Mesenchymal stem cell (in vitro differentiated cells and primary cell): ENCODE results near the gene MMP11.

Experiments
- DNase-seq: peaks from one replicate; pipeline ENCODE4 v3.0.0-alpha.2; 2013
- H2AFZ ChIP-seq: one replicate; pipeline ENCODE4 v1.6.1; 2013; ENCODE audit warnings: low read depth, mild to moderate bottlenecking, control low read depth, inconsistent platforms, low read length, moderate library complexity
- H2AK5ac ChIP-seq: 2 replicates; pipeline ENCODE4 v1.6.1; 2013; ENCODE audit warnings: low read length, moderate library complexity, mild to moderate bottlenecking, inconsistent platforms; ENCODE audit not compliant: severe bottlenecking
- H2BK120ac ChIP-seq: one replicate; pipeline ENCODE4 v1.6.1; 2013; ENCODE audit warnings: low read depth, mild to moderate bottlenecking, inconsistent platforms, low read length, moderate library complexity
- H2BK12ac ChIP-seq, 2 experiments: one replicate each; pipeline ENCODE4 v1.6.1; 2013; ENCODE audit warnings: inconsistent platforms in 2 of 2, low read length in 2 of 2, mild to moderate bottlenecking in 2 of 2, moderate library complexity in 2 of 2, control low read depth in 1 of 2
- H2BK15ac ChIP-seq: one replicate; pipeline ENCODE4 v1.6.1; 2013; ENCODE audit warnings: mild to moderate bottlenecking, low read depth, inconsistent platforms; ENCODE audit not compliant: poor library complexity, severe bottlenecking
- H2BK5ac ChIP-seq: 2 replicates; pipeline ENCODE4 v1.6.1; 2013; ENCODE audit warnings: low read depth, mild to moderate bottlenecking, low read length, control low read depth, inconsistent platforms; ENCODE audit not compliant: poor library complexity, severe bottlenecking
- H3K14ac ChIP-seq, 2 experiments: one replicate each; pipeline ENCODE4 v1.6.1; 2013; ENCODE audit warnings: inconsistent platforms in 2 of 2, low read length in 2 of 2, control low read depth in 1 of 2, mild to moderate bottlenecking in 1 of 2, moderate library complexity in 1 of 2
- H3K18ac ChIP-seq, 2 experiments: one replicate each; pipeline ENCODE4 v1.6.1; 2013; ENCODE audit warnings: inconsistent platforms in 2 of 2, low read length in 2 of 2, control low read depth in 1 of 2, low read depth in 1 of 2, mild to moderate bottlenecking in 1 of 2
- H3K23ac ChIP-seq, 2 experiments: one replicate each; pipeline ENCODE4 v1.6.1; 2013; ENCODE audit warnings: inconsistent platforms in 2 of 2, low read length in 2 of 2, mild to moderate bottlenecking in 2 of 2, moderate library complexity in 2 of 2, control low read depth in 1 of 2
- H3K27ac ChIP-seq: 2 replicates; pipeline ENCODE4 v1.5.1; 2013; ENCODE audit warnings: mild to moderate bottlenecking, moderate library complexity, low read length, control low read depth, inconsistent platforms; ENCODE audit not compliant: poor library complexity, severe bottlenecking
- H3K27me3 ChIP-seq, 2 experiments: 2 replicates each; pipeline versions ENCODE4 v1.6.1 to v1.7.0; 2013; ENCODE audit warnings: low read length in 2 of 2, mild to moderate bottlenecking in 2 of 2, moderate library complexity in 2 of 2, control low read depth in 1 of 2, inconsistent platforms in 1 of 2; ENCODE audit not compliant: control insufficient read depth in 1 of 2, insufficient read depth in 1 of 2
- H3K36me3 ChIP-seq, 2 experiments: 2 replicates each; pipeline versions ENCODE4 v1.6.1 to v1.7.0; 2013; ENCODE audit warnings: low read length in 2 of 2, control low read depth in 1 of 2, inconsistent platforms in 1 of 2, low read depth in 1 of 2, mild to moderate bottlenecking in 1 of 2; ENCODE audit not compliant: insufficient read depth in 2 of 2, control insufficient read depth in 1 of 2
- H3K4ac ChIP-seq, 2 experiments: one replicate each; pipeline ENCODE4 v1.6.1; 2013; ENCODE audit warnings: inconsistent platforms in 2 of 2, low read length in 2 of 2, mild to moderate bottlenecking in 2 of 2, moderate library complexity in 2 of 2, control low read depth in 1 of 2, low read depth in 1 of 2
- H3K4me1 ChIP-seq: 2 replicates; pipeline ENCODE4 v1.6.1; 2013; ENCODE audit warnings: low read depth, low read length, control low read depth; ENCODE audit not compliant: control insufficient read depth, insufficient read depth
- H3K4me2 ChIP-seq: 2 replicates; pipeline ENCODE4 v1.6.1; 2013; ENCODE audit warnings: low read length, mild to moderate bottlenecking, inconsistent platforms; ENCODE audit not compliant: poor library complexity, severe bottlenecking
- H3K4me3 ChIP-seq, 2 experiments: 2 replicates each; pipeline versions ENCODE4 v1.5.1 to v1.7.0; 2013; ENCODE audit warnings: low read length in 2 of 2, mild to moderate bottlenecking in 2 of 2, control low read depth in 1 of 2, low read depth in 1 of 2; ENCODE audit not compliant: insufficient read depth in 1 of 2
- H3K79me1 ChIP-seq: replicated peaks from 2 replicates; pipeline ENCODE4 v1.6.1; 2013; ENCODE audit warnings: mild to moderate bottlenecking, control low read depth, low read length, inconsistent platforms; ENCODE audit not compliant: poor library complexity, severe bottlenecking
- H3K9ac ChIP-seq: 2 replicates; pipeline ENCODE4 v1.7.0; 2013; ENCODE audit warnings: mild to moderate bottlenecking, low read length, moderate library complexity
- H3K9me3 ChIP-seq: 2 replicates; pipeline ENCODE4 v1.7.0; 2013; ENCODE audit warnings: mild to moderate bottlenecking, low read length; ENCODE audit not compliant: control insufficient read depth
- H4K8ac ChIP-seq: one replicate; pipeline ENCODE4 v1.6.1; 2013; ENCODE audit warnings: inconsistent platforms, mild to moderate bottlenecking, low read length, moderate library complexity
- H4K91ac ChIP-seq: one replicate; pipeline ENCODE4 v1.6.1; 2013; ENCODE audit warnings: mild to moderate bottlenecking, low read length, inconsistent platforms
- WGBS: methylation state at CpG from one replicate; pipeline ENCODE4 v1.1.7; 2013; ENCODE audit warnings: mixed read lengths; 5-methylcytosine and 5-hydroxymethylcytosine counted together

MMP11 gene

DNA sequence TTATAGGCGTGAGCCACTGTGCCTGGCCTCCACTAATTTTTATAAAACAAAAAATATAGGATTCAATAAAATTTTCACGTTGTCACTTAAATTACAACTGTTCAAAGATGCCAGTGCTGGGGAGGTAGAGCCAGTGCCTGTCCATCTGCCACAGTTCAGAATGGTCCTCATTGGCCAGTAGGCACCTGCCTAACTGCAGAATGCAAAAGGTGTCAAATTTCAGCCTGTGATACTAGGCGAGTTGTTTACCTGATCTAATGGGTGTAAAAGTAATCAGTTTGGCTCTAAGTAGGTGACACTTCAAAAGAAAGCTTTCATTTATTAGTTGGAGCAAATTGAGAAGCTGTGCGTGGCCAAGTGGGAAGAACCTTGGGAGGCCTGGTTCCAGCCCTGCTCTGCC lies 16.5 kb downstream of the MMP11 start:
- no peak overlapping the region for H3K4me2 ChIP-seq
- H3K27ac ChIP-seq: no peak overlapping the region
- H3K4me3 ChIP-seq: no peak overlapping the region
- H3K18ac ChIP-seq: no peak overlapping the region
- peaks cover 20% of the 10 kb centered on the region for H3K4me1 ChIP-seq
- no peak for DNase-seq
- H2AFZ ChIP-seq: no peak overlapping the region
- H2BK120ac ChIP-seq: no peak overlapping the region
- 88% methylated on average over 4 of the region's 4 CpGs for WGBS
- H3K27me3 ChIP-seq: no peaks in the 10 kb centered on the region
- no peak overlapping the region for H3K9ac ChIP-seq
- H3K79me1 ChIP-seq: peaks cover 9% of the 10 kb centered on the region
- H4K91ac ChIP-seq: no peak overlapping the region
- no peak overlapping the region for H3K4ac ChIP-seq
- no peaks in the 10 kb centered on the region for H3K9me3 ChIP-seq
- no peak overlapping the region for H2BK15ac ChIP-seq
- no peak overlapping the region for H2BK5ac ChIP-seq
- H4K8ac ChIP-seq: no peak overlapping the region
- no peak overlapping the region for H2AK5ac ChIP-seq
- no peak overlapping the region for H3K23ac ChIP-seq
- no peak overlapping the region for H3K14ac ChIP-seq
- H3K36me3 ChIP-seq: peaks cover 22 to 27% of the 10 kb centered on the region in 2 experiments
- no peak overlapping the region for H2BK12ac ChIP-seq

DNA sequence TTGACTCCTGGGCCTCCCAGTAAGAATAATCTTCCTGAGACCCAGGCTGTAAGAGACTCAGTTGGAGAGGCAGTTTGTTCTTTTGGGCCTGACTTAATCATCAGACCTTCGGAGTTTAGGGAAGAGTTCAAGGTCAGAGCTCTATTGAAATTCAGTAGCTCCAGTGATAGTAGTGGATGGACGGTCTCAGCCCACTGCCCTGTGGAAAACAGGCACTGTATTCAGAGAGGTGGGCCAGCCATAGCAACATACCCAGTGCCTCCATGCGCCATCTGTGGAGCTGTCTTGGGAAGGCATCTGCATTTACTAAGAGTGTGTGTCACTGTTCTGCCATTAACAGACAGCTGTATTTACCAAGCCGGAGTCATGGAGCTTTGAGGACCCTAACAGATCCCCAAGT lies 17.0 kb downstream of the MMP11 start:
- H2BK120ac ChIP-seq: no peak overlapping the region
- no peak overlapping the region for H3K9ac ChIP-seq
- no peak overlapping the region for H2BK15ac ChIP-seq
- peaks cover 11% of the 10 kb centered on the region for H3K79me1 ChIP-seq
- H3K4me1 ChIP-seq: peaks cover 16% of the 10 kb centered on the region
- WGBS: 94% methylated on average over 4 of the region's 4 CpGs
- no peaks in the 10 kb centered on the region for H3K9me3 ChIP-seq
- no peak overlapping the region for H2BK5ac ChIP-seq
- no peak overlapping the region for H2AFZ ChIP-seq
- no peak overlapping the region for H3K4me2 ChIP-seq
- H3K14ac ChIP-seq: no peak overlapping the region
- no peak overlapping the region for H3K18ac ChIP-seq
- H2BK12ac ChIP-seq: no peak overlapping the region
- H3K27ac ChIP-seq: no peak overlapping the region
- no peak overlapping the region for H3K4ac ChIP-seq
- no peaks in the 10 kb centered on the region for H3K27me3 ChIP-seq
- peaks cover 27 to 33% of the 10 kb centered on the region in 2 experiments for H3K36me3 ChIP-seq
- H4K8ac ChIP-seq: no peak overlapping the region
- H3K4me3 ChIP-seq: no peak overlapping the region
- peak; percentile 27 for DNase-seq
- no peak overlapping the region for H4K91ac ChIP-seq
- H3K23ac ChIP-seq: no peak overlapping the region
- no peak overlapping the region for H2AK5ac ChIP-seq

DNA sequence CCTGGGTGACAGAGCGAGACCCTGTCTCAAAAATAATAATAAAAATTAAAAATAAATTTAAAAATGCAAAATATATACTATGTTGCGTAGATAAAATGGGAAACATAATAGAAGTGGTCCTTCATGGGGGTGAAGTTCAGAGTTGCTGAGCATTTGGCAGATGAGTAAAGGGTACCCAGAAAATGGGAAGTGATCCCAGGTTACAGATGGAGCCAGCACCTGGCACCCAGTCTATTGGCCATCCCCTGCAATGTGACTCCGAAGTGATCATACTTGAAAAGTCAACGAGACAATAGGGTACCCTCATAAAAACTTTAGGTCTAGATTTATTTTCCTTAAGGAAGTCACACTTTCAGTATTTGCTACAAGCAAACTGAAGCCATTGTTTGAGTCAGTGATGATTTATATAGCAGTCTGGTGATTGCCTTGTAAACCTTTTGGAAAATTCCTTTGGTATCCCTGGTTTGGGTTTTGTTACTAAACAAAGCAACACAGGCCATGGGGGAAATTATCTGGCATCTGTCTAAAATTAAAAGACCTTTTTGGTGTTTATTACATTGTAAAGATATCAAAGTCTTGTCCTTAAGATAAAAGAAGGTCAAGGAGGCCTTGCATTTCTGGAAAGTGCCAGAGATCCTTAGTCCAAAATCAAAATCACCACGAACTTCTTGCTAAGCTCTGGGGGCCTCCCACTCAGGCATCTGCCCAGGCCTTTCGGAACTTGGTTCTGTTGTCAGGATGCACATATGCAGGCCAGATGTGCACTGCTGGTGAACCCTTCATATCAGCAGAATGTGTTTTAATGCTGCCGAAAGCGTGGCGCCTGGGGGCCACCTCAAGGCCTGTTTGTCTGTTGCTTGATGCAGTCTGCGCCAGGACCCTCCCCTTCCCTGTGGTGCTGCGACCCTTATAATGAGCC lies 18.4 kb downstream of the MMP11 start:
- no peak overlapping the region for H2AFZ ChIP-seq
- no peak overlapping the region for H2BK120ac ChIP-seq
- H3K27me3 ChIP-seq: no peaks in the 10 kb centered on the region
- 69% methylated on average over 10 of the region's 11 CpGs for WGBS
- H3K4me1 ChIP-seq: peaks cover 15% of the 10 kb centered on the region
- peak overlapping the region; percentile 76 for H3K9ac ChIP-seq
- peaks cover 40 to 44% of the 10 kb centered on the region in 2 experiments for H3K36me3 ChIP-seq
- no peaks in the 10 kb centered on the region for H3K9me3 ChIP-seq
- H4K8ac ChIP-seq: peak overlapping the region; percentile 24
- DNase-seq: no peak
- H3K4ac ChIP-seq: no peak overlapping the region
- H4K91ac ChIP-seq: no peak overlapping the region
- peak overlapping the region in 1 of 2 experiments; percentile 56 for H3K4me3 ChIP-seq
- H3K79me1 ChIP-seq: peaks cover 13% of the 10 kb centered on the region
- no peak overlapping the region for H2BK15ac ChIP-seq
- no peak overlapping the region for H3K4me2 ChIP-seq
- no peak overlapping the region for H3K18ac ChIP-seq
- H3K23ac ChIP-seq: no peak overlapping the region
- no peak overlapping the region for H2BK12ac ChIP-seq
- H3K14ac ChIP-seq: no peak overlapping the region
- no peak overlapping the region for H3K27ac ChIP-seq
- H2AK5ac ChIP-seq: no peak overlapping the region
- H2BK5ac ChIP-seq: no peak overlapping the region

DNA sequence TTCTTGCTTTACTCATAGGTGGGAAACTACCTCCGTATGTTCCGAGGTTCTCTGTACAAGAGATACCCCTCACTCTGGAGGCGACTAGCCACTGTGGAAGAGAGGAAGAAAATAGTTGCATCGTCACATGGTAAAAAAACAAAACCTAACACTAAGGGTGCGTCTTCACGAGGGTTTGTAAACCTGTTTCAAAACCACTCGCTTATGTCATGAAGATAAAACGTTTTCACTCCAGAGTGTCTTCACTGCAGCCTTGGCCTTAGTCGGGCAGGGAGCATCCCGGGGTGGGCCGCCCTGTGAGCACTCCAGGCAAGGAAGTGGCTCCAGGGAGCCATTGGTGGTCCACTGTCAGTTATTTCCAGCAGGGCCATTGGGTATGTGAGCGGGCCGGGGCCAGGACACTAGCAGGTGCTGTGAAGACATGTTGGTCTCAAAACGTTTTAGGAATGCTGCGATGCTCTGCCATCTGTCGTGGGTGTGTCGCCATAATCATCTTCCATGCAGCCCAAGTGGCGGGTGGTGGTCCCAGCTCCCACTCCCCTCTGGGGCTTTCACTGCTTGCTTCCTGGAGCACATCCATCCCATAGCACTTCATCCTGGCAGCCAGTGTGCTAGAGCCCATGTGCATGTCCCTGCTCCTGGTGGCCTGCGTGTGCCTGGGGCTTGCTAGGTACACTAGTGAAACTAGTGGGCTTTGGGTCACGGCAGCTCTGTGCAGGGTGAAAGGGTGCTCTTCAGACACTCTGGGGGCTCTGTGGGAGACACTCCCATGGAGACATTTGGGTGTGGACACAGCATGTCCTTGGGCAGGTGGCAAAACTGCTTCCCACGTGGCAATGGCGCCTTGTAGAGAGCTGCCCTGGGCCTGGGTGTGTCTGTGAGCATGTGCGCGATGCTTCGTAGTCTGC lies 19.3 kb downstream of the MMP11 start:
- no peak overlapping the region for H3K27ac ChIP-seq
- H3K18ac ChIP-seq: no peak overlapping the region
- H3K9ac ChIP-seq: peak overlapping the region; percentile 76
- H3K4me2 ChIP-seq: no peak overlapping the region
- H2AK5ac ChIP-seq: no peak overlapping the region
- no peak overlapping the region for H4K8ac ChIP-seq
- H3K36me3 ChIP-seq: peaks cover 48 to 51% of the 10 kb centered on the region in 2 experiments
- no peak overlapping the region for H3K14ac ChIP-seq
- H3K9me3 ChIP-seq: no peaks in the 10 kb centered on the region
- no peaks in the 10 kb centered on the region for H3K27me3 ChIP-seq
- H3K23ac ChIP-seq: no peak overlapping the region
- peaks cover 19% of the 10 kb centered on the region for H3K79me1 ChIP-seq
- peaks cover 9% of the 10 kb centered on the region for H3K4me1 ChIP-seq
- H2BK120ac ChIP-seq: no peak overlapping the region
- H2AFZ ChIP-seq: no peak overlapping the region
- WGBS: 95% methylated on average over 25 of the region's 25 CpGs
- no peak overlapping the region for H2BK15ac ChIP-seq
- no peak overlapping the region for H2BK12ac ChIP-seq
- peak overlapping the region in 1 of 2 experiments; percentile 56 for H3K4me3 ChIP-seq
- no peak overlapping the region for H3K4ac ChIP-seq
- DNase-seq: no peak
- H4K91ac ChIP-seq: no peak overlapping the region
- H2BK5ac ChIP-seq: no peak overlapping the region
